ENCODE measurements around the gene RALGDS.

Gene RALGDS

GRCh38 chr9:133163504-133164172 lies 42.6 kb upstream of the RALGDS start, which contains the start of gene GBGT1:
Gene GBGT1 (minus strand): TSS chr9:133163914. CDS start chr9:133162412, 1,502 bp downstream.
- TF ChIP-seq ZBTB7A (IDR thresholded peaks at IDR 0.05; ENCODE audit: low read depth) (0 out of 2 replicates have a peak, but pooled peaks have one; percentile 24), RAD21 (IDR thresholded peaks at IDR 0.05; ENCODE audit: low read depth) (no peak), TAF1 (IDR thresholded peaks at IDR 0.05; ENCODE audit: low read depth) (no peak), FOXM1 (IDR thresholded peaks at IDR 0.05; ENCODE audit: borderline replicate concordance, low read depth) (no peak), TEAD4 (IDR thresholded peaks at IDR 0.05) (no peak), EP300 (IDR thresholded peaks at IDR 0.05; ENCODE audit: borderline replicate concordance) (no peak)

DNA sequence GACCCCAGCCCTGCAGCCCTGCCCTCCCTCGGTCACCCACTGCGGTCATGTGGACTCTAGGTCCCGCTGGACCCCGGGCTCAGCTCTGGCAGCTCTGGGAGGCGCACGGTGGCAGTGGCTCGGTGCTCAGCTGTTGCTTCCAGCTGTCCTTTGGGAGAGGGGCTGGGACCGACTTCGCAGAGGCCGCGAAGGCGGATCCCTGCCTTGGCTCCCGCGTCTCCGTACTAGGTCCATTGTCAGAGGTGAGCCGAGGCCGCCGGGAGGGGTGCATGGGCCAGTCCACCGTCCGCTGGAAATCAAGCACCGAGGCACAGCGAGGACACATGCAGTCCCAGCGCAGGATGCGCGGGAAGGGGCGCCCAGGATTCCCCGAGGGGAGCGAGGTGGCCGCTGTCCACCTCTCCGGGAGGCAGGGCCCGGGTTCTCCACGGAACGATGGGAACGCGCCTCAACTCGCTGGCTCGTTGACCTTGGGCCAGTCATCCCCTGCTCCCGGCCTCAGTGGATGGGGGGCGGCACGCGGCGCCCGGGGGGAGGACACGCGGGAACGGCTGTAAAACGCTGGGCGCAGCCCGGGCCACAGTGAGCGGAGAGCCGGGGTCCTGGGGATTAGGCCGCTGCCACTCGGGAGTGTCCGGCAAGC lies 41.9 kb upstream of the RALGDS start:
- TF ChIP-seq, protein P1, sequence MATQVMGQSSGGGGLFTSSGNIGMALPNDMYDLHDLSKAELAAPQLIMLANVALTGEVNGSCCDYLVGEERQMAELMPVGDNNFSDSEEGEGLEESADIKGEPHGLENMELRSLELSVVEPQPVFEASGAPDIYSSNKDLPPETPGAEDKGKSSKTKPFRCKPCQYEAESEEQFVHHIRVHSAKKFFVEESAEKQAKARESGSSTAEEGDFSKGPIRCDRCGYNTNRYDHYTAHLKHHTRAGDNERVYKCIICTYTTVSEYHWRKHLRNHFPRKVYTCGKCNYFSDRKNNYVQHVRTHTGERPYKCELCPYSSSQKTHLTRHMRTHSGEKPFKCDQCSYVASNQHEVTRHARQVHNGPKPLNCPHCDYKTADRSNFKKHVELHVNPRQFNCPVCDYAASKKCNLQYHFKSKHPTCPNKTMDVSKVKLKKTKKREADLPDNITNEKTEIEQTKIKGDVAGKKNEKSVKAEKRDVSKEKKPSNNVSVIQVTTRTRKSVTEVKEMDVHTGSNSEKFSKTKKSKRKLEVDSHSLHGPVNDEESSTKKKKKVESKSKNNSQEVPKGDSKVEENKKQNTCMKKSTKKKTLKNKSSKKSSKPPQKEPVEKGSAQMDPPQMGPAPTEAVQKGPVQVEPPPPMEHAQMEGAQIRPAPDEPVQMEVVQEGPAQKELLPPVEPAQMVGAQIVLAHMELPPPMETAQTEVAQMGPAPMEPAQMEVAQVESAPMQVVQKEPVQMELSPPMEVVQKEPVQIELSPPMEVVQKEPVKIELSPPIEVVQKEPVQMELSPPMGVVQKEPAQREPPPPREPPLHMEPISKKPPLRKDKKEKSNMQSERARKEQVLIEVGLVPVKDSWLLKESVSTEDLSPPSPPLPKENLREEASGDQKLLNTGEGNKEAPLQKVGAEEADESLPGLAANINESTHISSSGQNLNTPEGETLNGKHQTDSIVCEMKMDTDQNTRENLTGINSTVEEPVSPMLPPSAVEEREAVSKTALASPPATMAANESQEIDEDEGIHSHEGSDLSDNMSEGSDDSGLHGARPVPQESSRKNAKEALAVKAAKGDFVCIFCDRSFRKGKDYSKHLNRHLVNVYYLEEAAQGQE (IDR thresholded peaks at IDR 0.05; ENCODE audit: low read depth): no peak
- no peak for TF ChIP-seq CREB1 (IDR thresholded peaks at IDR 0.05; ENCODE audit: low read depth)
- TF ChIP-seq ZBTB7A (IDR thresholded peaks at IDR 0.05; ENCODE audit: low read depth): no peak
- TF ChIP-seq CEBPB (IDR thresholded peaks at IDR 0.05): no peak
- no peak for TF ChIP-seq YY1 (IDR thresholded peaks at IDR 0.05; ENCODE audit: low read depth)
- TF ChIP-seq RAD21 (IDR thresholded peaks at IDR 0.05; ENCODE audit: low read depth): no peak
- TF ChIP-seq TEAD4 (IDR thresholded peaks at IDR 0.05): no peak
- no peak for TF ChIP-seq EGR1 (IDR thresholded peaks at IDR 0.05)
- no peak for TF ChIP-seq TAF1 (IDR thresholded peaks at IDR 0.05; ENCODE audit: low read depth)
- TF ChIP-seq FOXM1 (IDR thresholded peaks at IDR 0.05; ENCODE audit: borderline replicate concordance, low read depth): no peak
- TF ChIP-seq NFIC (IDR thresholded peaks at IDR 0.05): no peak
- TF ChIP-seq, protein P2, sequence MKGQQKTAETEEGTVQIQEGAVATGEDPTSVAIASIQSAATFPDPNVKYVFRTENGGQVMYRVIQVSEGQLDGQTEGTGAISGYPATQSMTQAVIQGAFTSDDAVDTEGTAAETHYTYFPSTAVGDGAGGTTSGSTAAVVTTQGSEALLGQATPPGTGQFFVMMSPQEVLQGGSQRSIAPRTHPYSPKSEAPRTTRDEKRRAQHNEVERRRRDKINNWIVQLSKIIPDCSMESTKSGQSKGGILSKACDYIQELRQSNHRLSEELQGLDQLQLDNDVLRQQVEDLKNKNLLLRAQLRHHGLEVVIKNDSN (IDR thresholded peaks at IDR 0.05): no peak
- TF ChIP-seq EP300 (IDR thresholded peaks at IDR 0.05; ENCODE audit: borderline replicate concordance): no peak
- no peak for TF ChIP-seq TCF12 (IDR thresholded peaks at IDR 0.05; ENCODE audit: low read depth)
- TF ChIP-seq MAX (IDR thresholded peaks at IDR 0.05): no peak

- TF ChIP-seq EGR1 (IDR thresholded peaks at IDR 0.05) (no peak), TAF1 (IDR thresholded peaks at IDR 0.05; ENCODE audit: low read depth) (no peak), CEBPB (IDR thresholded peaks at IDR 0.05) (no peak), TCF12 (IDR thresholded peaks at IDR 0.05; ENCODE audit: low read depth) (no peak), ZBTB7A (IDR thresholded peaks at IDR 0.05; ENCODE audit: low read depth) (no peak), YY1 (IDR thresholded peaks at IDR 0.05; ENCODE audit: low read depth) (no peak), EP300 (IDR thresholded peaks at IDR 0.05; ENCODE audit: borderline replicate concordance) (no peak), CREB1 (IDR thresholded peaks at IDR 0.05; ENCODE audit: low read depth) (no peak), FOXM1 (IDR thresholded peaks at IDR 0.05; ENCODE audit: borderline replicate concordance, low read depth) (no peak), NFIC (IDR thresholded peaks at IDR 0.05) (no peak), MAX (IDR thresholded peaks at IDR 0.05) (no peak), TEAD4 (IDR thresholded peaks at IDR 0.05) (no peak)
- TF ChIP-seq, protein P1 (IDR thresholded peaks at IDR 0.05; ENCODE audit: low read depth): no peak
- TF ChIP-seq, protein P2 (IDR thresholded peaks at IDR 0.05): no peak
Observed at GRCh38 chr9:133161547-133161950, 40.5 kb upstream of the RALGDS start.

GRCh38 chr9:133160742-133161546 lies 39.9 kb upstream of the RALGDS start:
- TF ChIP-seq TEAD4 (IDR thresholded peaks at IDR 0.05): no peak
- TF ChIP-seq NFIC (IDR thresholded peaks at IDR 0.05): no peak
- TF ChIP-seq YY1 (IDR thresholded peaks at IDR 0.05; ENCODE audit: low read depth): no peak
- TF ChIP-seq TCF12 (IDR thresholded peaks at IDR 0.05; ENCODE audit: low read depth): no peak
- TF ChIP-seq MAX (IDR thresholded peaks at IDR 0.05): no peak
- TF ChIP-seq CREB1 (IDR thresholded peaks at IDR 0.05; ENCODE audit: low read depth): no peak
- TF ChIP-seq EP300 (IDR thresholded peaks at IDR 0.05; ENCODE audit: borderline replicate concordance): no peak
- TF ChIP-seq EGR1 (IDR thresholded peaks at IDR 0.05): no peak
- TF ChIP-seq, protein P1 (IDR thresholded peaks at IDR 0.05; ENCODE audit: low read depth): no peak
- TF ChIP-seq FOXM1 (IDR thresholded peaks at IDR 0.05; ENCODE audit: borderline replicate concordance, low read depth): no peak
- TF ChIP-seq, protein P2 (IDR thresholded peaks at IDR 0.05): peak; percentile 36; the same call in 1 of the 2 replicates
- TF ChIP-seq CEBPB (IDR thresholded peaks at IDR 0.05): peak; percentile 64
- TF ChIP-seq TAF1 (IDR thresholded peaks at IDR 0.05; ENCODE audit: low read depth): no peak
- no peak for TF ChIP-seq ZBTB7A (IDR thresholded peaks at IDR 0.05; ENCODE audit: low read depth)
- peak; percentile 36; the same call in 1 of the 2 replicates for TF ChIP-seq RAD21 (IDR thresholded peaks at IDR 0.05; ENCODE audit: low read depth)
